SK-N-DZ (cell line): Measurements from ENCODE around the gene SOS1. TPM values are rescaled to one million over a fixed set of nuclear protein-coding genes. Genes with fewer than 3 reads are reported as not detected.
"Not testable (repeated sequence)": the region's sequence is repeated elsewhere in the genome, so short reads cannot be mapped to it uniquely, and the experiment has no call there.

Source experiments
- DNase-seq: peaks from one replicate; pipeline ENCODE4 v3.0.0-alpha.2; 2015; ENCODE audit warnings: low spot score
- polyA plus RNA-seq, 2 experiments: library from polyadenylated mRNA; depleted of rRNA; stranded (reverse); fragments of >200 nt; gene quantifications; 2 replicates each; pipeline ENCODE4 v1.2.3, GENCODE V29; 2014

The SOS1 gene
- 8.6 and 9.0 TPM in 2 replicates for polyA plus RNA-seq (2014; cell fraction: cytosol; rRNA removed)
- polyA plus RNA-seq (2014; cell fraction: nucleus; rRNA removed), result 11.2 and 23.7 TPM in 2 replicates

DNA sequence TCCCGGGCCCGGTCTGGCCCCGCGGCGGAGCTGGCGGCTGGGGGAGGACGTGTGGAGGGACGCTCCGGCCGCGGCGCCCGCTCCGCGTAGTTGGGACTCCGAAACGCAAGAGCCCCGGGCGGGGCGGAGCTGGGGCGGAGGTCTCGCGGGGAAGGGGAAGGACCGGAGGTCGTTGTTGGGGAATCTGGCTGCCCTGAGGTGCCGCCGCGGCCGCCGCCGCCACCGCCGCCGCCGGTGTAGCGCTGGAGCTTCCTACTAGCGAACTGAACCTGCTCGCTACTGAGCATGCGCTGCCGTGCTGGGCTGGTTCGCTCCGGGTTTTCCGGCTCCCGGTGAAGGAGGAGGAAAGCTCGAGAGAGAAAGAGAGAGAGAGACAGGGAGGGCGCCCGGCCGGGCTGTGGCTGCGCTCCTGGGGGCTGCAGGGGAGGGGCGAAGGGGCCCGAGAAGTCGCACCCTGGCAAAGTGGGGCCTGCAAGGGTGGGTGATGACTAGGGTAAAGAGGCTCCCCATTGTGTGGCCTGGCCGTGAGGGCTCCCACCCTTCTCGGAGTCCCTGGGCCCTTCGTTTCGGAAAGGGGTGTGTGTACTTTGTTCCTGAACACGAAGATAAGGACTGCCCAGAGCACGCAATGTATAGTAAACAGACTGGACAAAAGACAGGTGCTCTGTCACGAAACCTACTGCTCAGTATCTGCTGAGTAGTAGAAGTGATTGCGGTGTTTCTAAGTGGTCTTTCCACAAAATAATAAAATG is at the start of gene SOS1:
Gene SOS1, minus strand, starts transcription at position 281 of the 752 bp plus-strand sequence. CDS start 629 bp downstream, outside the sequence.
- DNase-seq, result peak; percentile 96

DNA sequence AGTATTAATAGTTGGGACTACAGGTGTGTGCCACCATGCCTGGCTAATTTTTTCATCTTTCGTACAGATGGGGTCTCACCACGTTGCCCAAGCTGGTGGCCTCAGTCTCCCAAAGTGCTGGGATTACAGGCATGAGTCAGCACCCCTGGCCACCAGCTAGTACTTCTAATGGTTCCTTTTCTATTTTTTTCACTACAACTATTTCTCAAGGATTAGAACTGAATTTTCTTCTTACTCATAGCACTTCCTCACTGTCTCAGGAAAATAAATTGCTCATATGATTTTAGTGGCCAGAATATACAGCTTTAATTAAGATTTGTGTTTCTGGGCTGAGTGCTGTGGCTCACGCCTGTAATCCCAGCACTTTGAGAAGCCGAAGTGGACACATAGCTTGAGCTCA is 43.2 kb upstream of the SOS1 start:
- DNase-seq, result no peak

DNA sequence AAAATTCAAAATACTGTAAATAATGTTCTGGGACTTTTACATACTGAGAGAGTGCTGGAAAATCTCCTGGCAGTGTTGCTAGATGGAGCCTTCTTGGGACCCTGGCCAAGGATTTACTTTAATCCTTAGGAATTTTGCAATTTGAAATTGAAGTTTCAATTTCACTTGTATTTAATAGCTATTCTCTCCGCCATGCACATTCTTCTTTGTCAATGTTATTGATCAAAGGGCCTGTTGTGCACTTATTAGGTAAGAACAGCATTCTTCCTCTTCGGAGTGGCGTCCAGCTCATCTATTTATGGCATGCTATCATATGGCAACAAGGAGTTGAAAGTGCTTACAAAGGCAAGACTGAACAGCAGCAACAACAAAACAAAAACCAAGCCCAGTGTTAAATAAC is 40.1 kb upstream of the SOS1 start:
- no peak for DNase-seq

DNA sequence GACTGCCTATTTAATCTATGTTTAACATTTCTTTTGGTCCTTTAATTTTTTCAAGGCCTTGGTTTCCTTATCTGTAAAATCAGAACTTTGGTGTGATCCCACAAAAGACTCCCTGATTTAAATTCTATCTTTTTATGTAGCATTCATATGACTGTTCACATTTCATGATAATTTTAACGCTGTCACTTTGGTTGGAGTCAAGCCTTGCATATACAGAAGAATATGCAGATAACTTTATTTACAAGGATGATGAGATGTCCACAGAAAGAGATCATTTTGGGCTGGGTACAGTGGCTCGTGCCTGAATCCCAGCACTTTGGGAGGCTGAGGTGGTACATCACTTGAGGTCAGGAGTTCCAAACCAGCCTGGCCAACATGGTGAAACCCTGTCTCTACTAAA is 38.4 kb upstream of the SOS1 start:
- DNase-seq, result no peak

DNA sequence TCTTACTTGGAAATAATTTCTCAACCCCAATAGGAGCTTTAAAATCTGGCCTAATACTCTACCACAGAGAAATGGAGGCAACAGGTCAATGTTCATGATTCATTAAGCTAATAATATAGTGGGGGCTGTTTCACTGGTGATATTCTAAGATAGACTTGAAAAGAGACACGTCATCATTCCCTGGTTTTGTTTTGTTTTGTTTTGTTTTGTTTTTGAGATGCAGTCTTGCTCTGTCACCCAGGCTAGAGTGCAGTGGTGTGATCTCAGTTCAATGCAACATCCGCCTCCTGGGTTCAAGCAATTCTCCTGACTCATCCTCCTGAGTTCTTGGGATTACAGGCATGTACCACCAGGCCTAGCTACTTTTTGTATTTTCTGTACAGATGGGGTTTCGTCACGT is 37.5 kb upstream of the SOS1 start:
- DNase-seq, result no peak

DNA sequence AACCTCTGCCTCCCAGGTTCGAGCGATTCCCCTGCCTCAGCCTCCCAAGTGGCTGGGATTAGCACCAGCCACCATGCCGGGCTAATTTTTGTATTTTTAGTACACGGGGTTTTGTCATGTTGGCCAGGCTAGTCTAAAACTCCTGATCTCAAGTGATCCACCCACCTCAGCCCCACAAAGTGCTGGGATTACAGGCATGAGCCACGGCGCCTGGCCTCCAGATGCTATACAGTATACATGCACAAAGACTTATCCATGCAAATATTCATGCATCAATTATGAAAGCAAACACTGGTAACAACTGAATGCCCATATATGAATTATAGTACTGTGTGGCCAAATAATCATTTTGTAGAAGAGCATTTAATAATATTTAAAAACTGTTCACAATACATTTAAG is 36.0 kb upstream of the SOS1 start:
- no peak for DNase-seq

DNA sequence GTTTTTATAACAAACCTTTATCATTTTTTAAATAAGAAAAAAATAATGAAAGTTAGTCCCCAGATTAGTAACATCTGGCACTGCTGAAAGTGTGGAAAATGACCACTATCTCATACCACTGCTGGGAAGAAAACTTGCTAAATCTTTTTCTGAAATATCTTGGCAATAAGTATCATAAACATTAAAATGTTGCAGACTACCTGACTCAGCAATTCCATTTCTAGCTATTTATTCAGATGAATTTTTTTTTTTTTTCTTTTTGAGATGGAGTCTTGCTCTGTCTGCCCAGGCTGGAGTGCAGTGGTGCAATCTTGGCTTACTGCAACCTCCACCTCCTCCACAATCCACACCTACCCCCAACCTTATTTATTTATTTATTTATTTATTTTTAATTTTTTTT is 35.3 kb upstream of the SOS1 start:
- DNase-seq, result no peak

DNA sequence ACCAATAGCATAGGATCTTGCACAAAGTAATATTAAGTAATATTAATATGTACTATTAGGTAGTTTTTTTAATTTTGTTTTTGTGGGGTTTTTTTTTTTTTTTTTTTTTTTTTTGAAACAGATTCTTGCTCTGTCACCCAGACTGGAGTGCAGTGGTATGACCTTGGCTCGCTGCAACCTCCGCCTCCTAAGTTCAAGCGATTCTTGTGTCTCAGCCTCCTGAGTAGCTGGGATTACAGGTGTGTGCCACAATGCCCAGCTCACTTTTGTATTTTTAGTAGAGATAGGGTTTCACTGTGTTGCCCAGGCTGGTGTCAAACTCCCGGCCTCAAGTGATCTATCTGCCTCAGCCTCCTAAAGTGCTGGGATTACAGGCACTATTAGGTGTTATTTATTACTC is 34.7 kb upstream of the SOS1 start:
- not testable (repeated sequence) for DNase-seq

DNA sequence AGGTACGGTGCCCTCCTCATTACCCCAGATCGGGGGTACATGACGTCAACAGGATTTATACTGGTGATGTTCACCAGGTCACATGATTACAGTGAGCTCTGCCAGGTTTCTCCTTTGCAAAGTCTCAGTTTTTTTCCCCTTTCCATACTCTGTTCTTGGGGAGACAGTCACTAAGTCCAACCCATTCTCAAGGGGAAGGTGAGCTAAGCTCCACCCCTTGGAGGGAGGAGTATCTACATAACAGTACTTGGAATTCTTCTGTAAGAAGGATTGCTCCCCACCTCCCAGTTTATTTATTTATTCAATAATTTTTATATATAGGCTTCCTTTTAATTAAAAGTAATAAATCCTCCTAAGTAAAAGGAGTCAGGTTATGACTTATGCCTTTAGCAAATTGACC is 34.1 kb upstream of the SOS1 start:
- no peak for DNase-seq

DNA sequence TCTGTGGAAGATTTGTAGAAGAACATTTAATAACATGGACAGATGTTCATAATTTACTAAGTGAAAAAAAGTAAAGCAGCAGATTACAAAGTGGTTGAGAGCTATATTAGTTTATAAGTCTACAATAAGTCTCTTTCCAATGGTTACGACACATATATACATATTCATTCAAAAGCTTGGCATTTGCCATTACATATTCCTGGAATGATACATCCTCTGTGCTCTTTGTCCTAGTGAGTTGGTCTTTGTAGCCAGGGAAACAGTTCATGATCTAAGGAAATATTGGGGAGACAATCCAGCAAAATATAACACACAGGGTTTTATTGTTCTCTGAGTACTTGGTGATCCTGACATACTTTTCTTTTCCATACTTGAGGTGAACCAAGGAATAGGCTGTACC is 32.5 kb upstream of the SOS1 start:
- no peak for DNase-seq

DNA sequence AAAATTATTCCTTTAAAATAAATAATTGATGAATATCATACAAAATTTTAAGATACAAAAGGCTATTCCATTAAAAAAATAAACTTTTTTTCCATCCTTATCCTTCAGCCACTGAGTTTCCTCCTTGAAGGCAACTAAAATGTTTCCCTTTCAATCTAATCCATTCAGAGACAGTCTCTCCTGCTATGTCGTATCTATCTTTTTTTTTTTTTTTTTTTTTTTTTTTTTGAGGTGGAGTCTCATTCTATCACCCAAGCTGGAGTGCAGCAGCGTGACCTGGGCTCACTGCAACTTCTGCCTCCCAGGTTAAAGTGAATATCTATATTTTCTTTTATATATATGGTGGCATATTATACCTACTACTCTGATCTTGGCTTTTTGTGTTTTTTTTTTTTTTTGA is 31.7 kb upstream of the SOS1 start:
- no peak for DNase-seq

DNA sequence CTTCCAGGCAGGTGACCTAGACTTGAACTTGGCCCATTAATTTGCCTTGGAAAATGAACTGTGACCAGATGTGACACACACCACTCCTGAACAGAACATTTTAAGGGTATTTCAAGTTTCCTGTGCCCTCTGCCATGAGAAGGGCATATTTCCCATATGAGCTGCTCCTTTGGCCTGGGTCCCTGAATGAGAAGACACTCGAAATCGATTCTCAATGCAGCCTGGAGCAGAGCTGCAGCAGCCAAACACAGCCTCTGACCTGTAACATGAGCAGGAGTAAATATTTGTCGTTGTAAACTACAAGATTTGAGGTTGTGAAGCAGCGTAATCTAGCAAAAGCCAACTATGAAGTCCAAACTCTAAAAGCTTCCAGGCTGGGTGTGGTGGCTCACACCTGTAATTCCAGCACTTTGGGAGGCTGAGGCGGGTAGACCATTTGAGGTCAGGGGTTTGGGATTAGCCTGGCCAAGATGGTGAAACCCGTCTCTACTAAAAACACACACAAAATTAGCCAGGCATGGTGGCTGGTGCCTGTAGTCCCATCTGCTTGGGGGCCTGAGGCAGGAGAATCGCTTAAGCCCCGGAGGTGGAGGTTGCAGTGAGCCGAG is 30.1 kb upstream of the SOS1 start:
- DNase-seq, result no peak

DNA sequence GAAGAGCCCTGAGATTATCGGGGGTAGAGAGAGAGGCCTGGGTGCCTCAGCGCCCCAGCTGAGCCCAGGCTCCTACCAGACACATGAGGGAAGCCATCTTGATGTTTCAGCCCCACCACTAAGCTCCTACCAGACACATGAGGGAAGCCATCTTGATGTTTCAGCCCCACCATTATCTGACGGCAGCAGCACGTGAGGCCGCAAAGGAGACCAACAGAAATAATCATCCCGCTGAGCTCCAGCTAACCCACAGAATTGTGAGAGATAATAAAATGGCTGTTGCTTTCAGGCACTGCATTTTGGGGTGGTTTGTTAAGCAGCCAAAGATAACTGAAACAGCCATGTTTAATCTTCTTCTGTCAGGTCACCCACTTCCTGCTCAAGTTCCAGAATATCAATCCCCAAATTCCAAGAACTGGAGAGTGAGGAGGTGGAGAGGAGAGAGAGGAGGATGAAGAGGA is 29.3 kb upstream of the SOS1 start:
- DNase-seq, result no peak

DNA sequence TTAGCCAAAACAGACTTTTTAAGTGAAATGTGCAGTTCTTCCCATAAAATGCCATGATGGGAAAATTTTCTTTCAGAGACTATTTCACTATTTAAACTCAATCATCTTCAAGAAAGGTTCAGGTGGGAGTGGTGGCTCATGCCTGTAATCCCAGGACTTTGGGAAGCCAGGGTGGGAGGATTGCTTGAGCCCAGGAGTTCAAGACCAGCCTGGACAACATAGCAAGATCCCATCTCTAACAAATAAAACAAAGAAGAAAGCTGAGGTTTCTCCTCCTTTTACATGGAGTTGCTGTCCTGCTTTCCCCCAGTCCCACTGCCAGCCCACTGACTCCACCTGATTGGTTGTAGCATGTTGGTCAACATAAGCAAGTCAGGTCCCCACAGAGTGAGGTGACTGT is 25.8 kb upstream of the SOS1 start:
- DNase-seq, result no peak

DNA sequence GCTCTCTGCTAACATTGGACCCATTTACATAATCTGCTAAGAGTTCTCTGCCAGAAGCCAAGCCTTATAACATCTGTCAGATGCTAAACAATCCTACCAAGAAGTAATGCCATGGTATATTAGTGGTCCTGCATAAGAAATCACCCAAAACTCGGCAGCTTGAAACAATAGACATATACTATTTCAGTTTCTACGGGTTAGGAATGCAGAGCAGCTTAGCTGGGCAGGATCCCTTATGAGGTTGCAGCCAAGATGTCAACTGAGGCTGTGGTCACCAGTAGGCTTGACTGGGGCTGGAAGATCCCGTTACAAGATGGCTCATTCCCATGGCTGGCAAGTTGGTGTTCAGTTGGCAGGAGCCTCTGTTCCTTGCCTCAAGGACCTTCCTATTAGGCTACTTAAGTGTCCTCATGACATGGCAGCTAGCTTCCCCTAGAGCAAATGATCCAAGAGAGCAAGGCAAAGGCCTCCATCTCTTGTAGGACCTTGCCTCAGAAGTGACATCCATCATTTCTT is 25.1 kb upstream of the SOS1 start:
- DNase-seq, result no peak

DNA sequence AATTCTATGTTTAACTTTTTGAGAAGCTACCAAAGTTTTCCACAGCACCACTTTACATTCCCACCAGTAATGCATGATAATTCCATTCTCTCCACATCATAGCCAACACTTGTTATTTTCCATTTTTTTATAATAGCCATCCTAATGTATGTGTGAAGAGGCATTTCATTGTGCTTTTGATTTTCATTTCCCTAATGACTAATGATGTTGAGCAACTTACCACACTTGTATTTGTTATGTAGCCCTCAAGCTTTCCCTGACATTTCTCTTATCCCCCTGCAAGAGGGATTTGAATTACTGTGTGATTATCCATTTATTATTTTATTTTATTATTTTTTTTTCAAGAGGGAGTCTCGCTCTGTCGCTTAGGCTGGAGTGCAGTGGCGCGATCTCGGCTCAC is 23.6 kb upstream of the SOS1 start:
- DNase-seq, result no peak

DNA sequence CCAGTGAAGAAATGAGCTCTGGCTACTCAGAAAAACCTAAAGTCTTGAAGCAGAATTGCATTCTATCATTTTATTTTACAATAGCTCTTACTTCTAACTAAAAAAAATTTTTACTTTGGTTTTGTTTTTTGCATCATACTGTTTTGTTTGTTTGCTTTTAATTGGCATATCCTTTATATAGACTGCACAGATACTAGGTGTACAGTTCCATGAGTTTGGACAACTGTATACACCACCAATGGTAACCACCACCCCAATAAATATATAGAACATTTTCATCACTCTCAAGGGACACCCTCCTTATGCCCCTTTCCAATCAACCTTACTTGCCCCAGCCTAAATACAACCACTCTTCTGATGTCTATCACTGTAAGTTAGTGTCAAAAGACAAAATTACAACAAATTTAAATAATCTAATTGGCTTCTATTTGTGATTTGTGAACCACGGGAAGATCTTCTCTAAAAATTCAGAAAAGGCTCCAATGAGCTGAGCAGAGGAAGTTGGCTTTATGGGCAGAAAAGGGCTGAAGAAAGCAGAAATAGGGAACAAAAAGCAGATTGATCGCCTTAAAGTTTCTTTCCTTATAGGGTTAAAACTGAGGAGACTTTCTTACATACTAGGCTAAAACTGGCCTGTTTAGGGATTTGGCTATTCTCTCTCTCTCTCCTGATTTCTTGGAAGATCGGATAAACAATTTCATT is 22.2 kb upstream of the SOS1 start:
- DNase-seq, result no peak

DNA sequence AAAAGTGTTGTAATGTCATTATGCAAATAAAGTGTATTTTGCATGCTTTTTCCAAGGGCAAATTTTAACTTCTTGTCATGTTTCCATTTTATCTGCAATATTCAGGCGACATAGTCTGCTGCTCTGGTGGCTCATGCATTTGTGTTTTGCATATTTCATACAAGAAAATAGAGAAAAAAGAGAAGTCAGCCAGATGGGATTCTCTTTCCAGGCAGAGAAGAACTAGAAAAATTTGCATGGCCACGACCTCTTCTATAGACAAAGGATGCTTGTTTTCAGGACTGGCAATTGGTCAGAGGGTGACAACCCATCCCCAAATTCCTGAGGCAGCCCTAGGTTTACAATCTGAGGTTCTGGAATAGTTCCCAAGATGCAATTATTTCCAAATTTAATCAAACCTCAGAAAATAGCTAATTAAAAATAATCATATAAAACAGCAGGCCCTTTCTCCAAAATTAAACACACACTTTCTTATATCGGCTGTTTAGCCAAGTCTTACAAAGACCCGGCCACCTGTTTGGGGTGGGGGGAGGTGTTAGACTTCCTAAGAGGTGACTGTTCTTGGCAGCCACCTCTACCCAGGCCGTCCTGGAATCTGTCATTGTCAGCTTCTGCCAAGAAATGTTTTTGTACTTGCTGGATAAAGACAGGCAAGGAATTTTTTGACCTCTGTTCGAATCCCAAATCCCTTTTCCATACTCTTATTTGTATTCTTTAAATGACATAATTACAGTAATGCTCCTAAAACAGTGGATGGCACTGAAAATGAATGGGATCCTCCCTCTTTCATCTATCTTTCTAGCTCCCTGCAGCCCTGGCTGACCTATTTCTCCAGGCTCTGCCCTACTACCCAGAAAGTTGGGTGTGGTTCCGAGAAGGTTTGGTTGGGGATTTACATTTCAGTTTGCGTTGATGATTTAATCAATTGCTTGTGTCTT is 20.8 kb upstream of the SOS1 start:
- DNase-seq, result no peak

DNA sequence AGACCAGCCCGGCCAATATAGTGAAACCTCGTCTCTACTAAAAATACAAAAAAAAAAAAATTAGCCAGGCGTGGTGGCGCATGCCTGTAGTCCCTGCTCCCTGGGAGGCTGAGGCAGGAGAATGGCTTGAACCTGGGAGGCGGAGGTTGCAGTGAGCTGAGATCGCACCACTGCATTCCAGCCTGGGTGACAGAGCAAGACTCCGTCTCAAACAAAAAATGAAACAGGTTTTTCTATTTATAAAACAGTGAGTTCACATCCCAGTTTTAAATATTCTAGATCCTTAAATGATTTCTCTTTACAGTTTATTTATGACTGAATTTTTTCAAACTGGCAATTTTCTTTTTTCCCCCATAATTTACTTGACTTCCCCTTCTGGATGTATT is 20.1 kb upstream of the SOS1 start:
- DNase-seq, result not testable (repeated sequence)

DNA sequence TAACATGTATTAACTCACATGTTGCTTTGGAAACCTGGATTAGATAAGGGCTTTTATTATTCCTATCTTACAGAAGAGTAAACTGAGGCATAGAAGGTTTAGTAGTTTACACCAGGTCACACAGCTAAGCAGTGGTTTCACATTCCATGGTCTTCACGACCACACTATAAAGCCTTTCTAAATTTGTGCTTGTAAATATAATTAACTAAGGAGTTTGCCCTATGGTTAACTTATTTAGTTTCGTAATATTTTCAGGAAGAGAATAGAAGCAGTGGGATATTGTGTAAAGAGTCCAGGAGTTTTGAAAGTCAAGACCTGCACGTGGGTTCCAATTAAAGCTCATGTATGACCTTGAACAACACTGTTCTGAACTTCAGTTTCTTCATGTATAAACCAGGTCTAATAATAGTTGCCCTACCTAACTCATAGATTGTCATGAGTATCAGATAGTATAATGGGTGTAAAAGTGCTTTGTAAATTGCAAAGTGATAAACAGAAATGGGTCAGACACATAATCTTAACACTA is 19.5 kb upstream of the SOS1 start:
- DNase-seq, result no peak
